Hepatocyte (in vitro differentiated cells): ENCODE results near the gene P4HA1.

Source experiments
- CTCF ChIP-seq: fragments of 200-600 bp; sonication (generic); IDR thresholded peaks from 2 replicates; pipeline ENCODE4 v1.5.1; 2016; ENCODE audit warnings: antibody characterized with exemption, mild to moderate bottlenecking; ENCODE audit not compliant: poor library complexity
- EZH2 ChIP-seq: fragments of 200-600 bp; sonication (generic); IDR thresholded peaks from 2 replicates; pipeline ENCODE4 v1.6.1; 2016; ENCODE audit warnings: antibody characterized with exemption, mild to moderate bottlenecking, borderline replicate concordance
- EZH2phosphoT487 ChIP-seq: fragments of 200-600 bp; sonication (generic); IDR thresholded peaks from one replicate; pipeline ENCODE4 v1.6.1; 2018; ENCODE audit warnings: antibody characterized with exemption, mild to moderate bottlenecking, low read depth, moderate library complexity; ENCODE audit not compliant: unreplicated experiment, severe bottlenecking

DNA sequence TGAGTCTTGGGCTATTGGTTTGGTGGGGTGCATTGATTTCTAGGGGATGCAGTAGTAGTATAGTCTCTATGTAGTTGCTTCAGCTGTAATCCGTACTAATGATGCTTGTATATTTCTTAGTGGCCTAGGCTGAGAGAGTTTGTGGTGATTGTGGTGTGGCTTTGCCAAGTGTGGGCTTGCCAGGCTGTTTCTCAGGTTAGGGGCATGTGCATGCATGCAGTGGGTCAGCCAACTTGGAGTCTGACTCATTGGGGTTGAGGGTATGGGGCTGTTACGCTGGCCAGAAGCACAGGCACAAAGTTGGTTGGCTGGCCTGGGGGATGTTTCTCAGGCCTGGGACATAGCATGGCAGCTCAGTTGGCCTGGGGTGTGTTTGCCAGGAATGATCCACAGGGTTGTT, 116.3 kb downstream of the P4HA1 start:
- TF ChIP-seq EZH2 (no peak), CTCF (no peak), EZH2phosphoT487 (no peak)
